DND-41 (cell line): ENCODE results near the gene HNF1B.

Experiments
- ATAC-seq: fragments of 200-7000 bp; cut with Tn5 transposase; 3 replicates; pipeline ENCODE4 v1.9.1; 2021; ENCODE audit warnings: low read depth; ENCODE audit not compliant: insufficient read depth
- DNase-seq: peaks from one replicate; pipeline ENCODE4 v3.0.0-alpha.2; 2020
- H2AFZ ChIP-seq: 2 replicates; pipeline ENCODE4 v1.6.0; 2012; ENCODE audit warnings: low read depth, low read length
- H3K27ac ChIP-seq: 2 replicates; pipeline ENCODE4 v1.5.1; 2012; ENCODE audit warnings: low read length, inconsistent platforms
- H3K27me3 ChIP-seq: fragments of 200-600 bp; sonication (generic); 2 replicates; pipeline ENCODE4 v1.6.0; 2012; ENCODE audit warnings: low read length, mild to moderate bottlenecking, inconsistent platforms; ENCODE audit not compliant: insufficient read depth, poor library complexity
- H3K36me3 ChIP-seq: 2 replicates; pipeline ENCODE4 v1.5.1; 2012; ENCODE audit warnings: low read length, inconsistent platforms; ENCODE audit not compliant: insufficient read depth
- H3K4me1 ChIP-seq: 2 replicates; pipeline ENCODE4 v1.5.1; 2012; ENCODE audit warnings: mild to moderate bottlenecking, low read length; ENCODE audit not compliant: insufficient read depth
- H3K4me2 ChIP-seq: 2 replicates; pipeline ENCODE4 v1.6.0; 2012; ENCODE audit warnings: mild to moderate bottlenecking, moderate library complexity, low read length, inconsistent platforms; ENCODE audit not compliant: insufficient read depth
- H3K4me3 ChIP-seq, 2 experiments: fragments of 200-600 bp in 1 of 2; shearing (Covaris generic) in 1 of 2; 2 replicates each; pipeline ENCODE4 v1.5.1; 2012 to 2016; ENCODE audit warnings: inconsistent platforms in 2 of 2, low read length in 2 of 2, mild to moderate bottlenecking in 2 of 2, low read depth in 1 of 2, moderate library complexity in 1 of 2
- H3K79me2 ChIP-seq: 2 replicates; pipeline ENCODE4 v1.6.0; 2012; ENCODE audit warnings: low read length, inconsistent platforms; ENCODE audit not compliant: insufficient read depth
- H3K9ac ChIP-seq: 2 replicates; pipeline ENCODE4 v1.6.0; 2012; ENCODE audit warnings: low read depth, mild to moderate bottlenecking, inconsistent platforms, low read length, moderate library complexity
- H3K9me3 ChIP-seq: 2 replicates; pipeline ENCODE4 v1.5.1; 2012; ENCODE audit warnings: low read length, moderate library complexity, mild to moderate bottlenecking, inconsistent platforms; ENCODE audit not compliant: insufficient read depth, severe bottlenecking
- H4K20me1 ChIP-seq: 2 replicates; pipeline ENCODE4 v1.6.0; 2012; ENCODE audit warnings: low read length; ENCODE audit not compliant: insufficient read depth
- CTCF ChIP-seq: IDR thresholded peaks from 2 replicates; pipeline ENCODE4 v1.5.1; 2012; ENCODE audit warnings: borderline replicate concordance, low read length, moderate library complexity, mild to moderate bottlenecking; ENCODE audit not compliant: poor library complexity, severe bottlenecking; ENCODE audit errors: extremely low read depth
- EZH2 ChIP-seq: IDR thresholded peaks from 3 replicates; pipeline ENCODE4 v1.6.1; 2012; ENCODE audit warnings: borderline replicate concordance, low read depth, mild to moderate bottlenecking, moderate library complexity, low read length, inconsistent platforms; ENCODE audit not compliant: severe bottlenecking

The HNF1B gene

DNA sequence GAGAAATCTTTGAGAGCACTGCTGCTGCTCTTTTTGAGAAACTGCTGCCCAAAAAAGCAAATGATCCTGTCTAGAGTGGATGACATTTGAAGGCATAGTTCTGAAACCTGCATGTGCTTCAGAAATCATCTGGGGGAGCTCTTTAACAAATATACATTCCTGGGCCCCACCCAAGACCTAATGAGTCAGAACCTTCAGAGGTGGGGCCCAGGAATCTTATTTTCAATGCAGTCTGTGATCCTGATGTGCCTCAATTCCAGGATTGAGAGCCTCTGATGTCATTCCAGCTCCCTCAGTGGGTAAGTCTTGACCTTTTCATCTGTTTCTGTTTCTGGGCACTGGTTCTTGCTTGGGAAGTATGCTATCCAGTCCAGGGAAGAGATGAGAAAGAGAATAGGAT is 42.3 kb downstream of the HNF1B start:
- DNase-seq = no peak
- no peak overlapping the region for H3K4me2 ChIP-seq

GRCh38 chr17:37701496-37701898 is 43.4 kb downstream of the HNF1B start:
- Histone ChIP-seq H3K9ac (no peak overlapping the region), H3K4me3 (no peak overlapping the region)

More for the DNA sequence above, 42.3 kb downstream of the HNF1B start:
- H3K9me3 ChIP-seq = no peaks in the 10 kb centered on the region
- TF ChIP-seq EZH2 (no peak), CTCF (no peak)
- no peak overlapping the region for H3K27ac ChIP-seq
- H3K36me3 ChIP-seq = no peaks in the 10 kb centered on the region
- H3K9ac ChIP-seq = no peak overlapping the region
- no peaks in the 10 kb centered on the region for H3K4me1 ChIP-seq
- peaks cover 16% of the 10 kb centered on the region for H3K27me3 ChIP-seq
- no peak overlapping the region for H2AFZ ChIP-seq
- no peak overlapping the region for H3K4me3 ChIP-seq
- H4K20me1 ChIP-seq = no peaks in the 10 kb centered on the region
- H3K79me2 ChIP-seq = no peaks in the 10 kb centered on the region
- ATAC-seq = no peak

DNA sequence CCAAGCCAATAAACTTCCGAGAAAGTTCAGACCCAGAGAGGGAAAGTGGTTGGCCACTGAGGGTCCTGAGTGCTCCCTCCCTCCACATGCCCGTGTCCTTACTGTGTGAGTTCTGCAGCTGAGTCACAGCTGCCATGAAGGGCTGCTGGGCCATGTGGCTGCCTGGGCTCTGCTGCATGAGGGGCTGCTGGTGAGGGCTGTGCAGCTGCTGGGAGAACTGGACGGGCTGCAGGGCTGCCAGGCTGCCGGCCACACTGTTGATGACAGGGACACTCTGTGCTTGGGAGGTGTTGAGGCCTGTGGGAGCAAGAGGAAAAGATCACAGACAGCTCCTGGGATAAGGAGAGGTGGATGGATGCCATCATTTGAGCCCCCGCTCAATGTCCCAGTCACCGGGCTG is 44.0 kb downstream of the HNF1B start:
- ATAC-seq (no peak), DNase-seq (no peak)
- no peak overlapping the region for H3K9ac ChIP-seq
- no peaks in the 10 kb centered on the region for H4K20me1 ChIP-seq
- H3K27ac ChIP-seq = no peak overlapping the region
- no peak overlapping the region for H3K4me3 ChIP-seq
- no peaks in the 10 kb centered on the region for H3K4me1 ChIP-seq
- H3K4me2 ChIP-seq = no peak overlapping the region
- no peaks in the 10 kb centered on the region for H3K79me2 ChIP-seq
- H3K27me3 ChIP-seq = peaks cover 16% of the 10 kb centered on the region
- H3K9me3 ChIP-seq = no peaks in the 10 kb centered on the region
- no peaks in the 10 kb centered on the region for H3K36me3 ChIP-seq
- TF ChIP-seq EZH2 = no peak
- TF ChIP-seq CTCF = no peak
- H2AFZ ChIP-seq = no peak overlapping the region

More at GRCh38 chr17:37701496-37701898, 43.4 kb downstream of the HNF1B start:
- Histone ChIP-seq H4K20me1 (no peaks in the 10 kb centered on the region), H3K27me3 (peaks cover 16% of the 10 kb centered on the region), H3K27ac (no peak overlapping the region), H3K79me2 (no peaks in the 10 kb centered on the region), H3K9me3 (no peaks in the 10 kb centered on the region), H2AFZ (peak overlapping the region; percentile 58), H3K36me3 (no peaks in the 10 kb centered on the region), H3K4me2 (0 out of 2 replicates have a peak overlapping the region, but pooled peaks have one; percentile 18), H3K4me1 (no peaks in the 10 kb centered on the region)
- no peak for TF ChIP-seq EZH2
- TF ChIP-seq CTCF = peak; percentile 82
- ATAC-seq (peak; percentile 62; the same call in 2 of the 3 replicates), DNase-seq (peak; percentile 43)
